HG03159 (cell line): ENCODE results near the gene RMDN3.

Experiments used
- ATAC-seq: cut with Tn5 transposase; IDR thresholded peaks from one replicate; pipeline ENCODE4 v1.9.1; 2021; ENCODE audit warnings: mild to moderate bottlenecking, moderate library complexity; ENCODE audit not compliant: unreplicated experiment

RMDN3 gene, protein sequence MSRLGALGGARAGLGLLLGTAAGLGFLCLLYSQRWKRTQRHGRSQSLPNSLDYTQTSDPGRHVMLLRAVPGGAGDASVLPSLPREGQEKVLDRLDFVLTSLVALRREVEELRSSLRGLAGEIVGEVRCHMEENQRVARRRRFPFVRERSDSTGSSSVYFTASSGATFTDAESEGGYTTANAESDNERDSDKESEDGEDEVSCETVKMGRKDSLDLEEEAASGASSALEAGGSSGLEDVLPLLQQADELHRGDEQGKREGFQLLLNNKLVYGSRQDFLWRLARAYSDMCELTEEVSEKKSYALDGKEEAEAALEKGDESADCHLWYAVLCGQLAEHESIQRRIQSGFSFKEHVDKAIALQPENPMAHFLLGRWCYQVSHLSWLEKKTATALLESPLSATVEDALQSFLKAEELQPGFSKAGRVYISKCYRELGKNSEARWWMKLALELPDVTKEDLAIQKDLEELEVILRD

DNA sequence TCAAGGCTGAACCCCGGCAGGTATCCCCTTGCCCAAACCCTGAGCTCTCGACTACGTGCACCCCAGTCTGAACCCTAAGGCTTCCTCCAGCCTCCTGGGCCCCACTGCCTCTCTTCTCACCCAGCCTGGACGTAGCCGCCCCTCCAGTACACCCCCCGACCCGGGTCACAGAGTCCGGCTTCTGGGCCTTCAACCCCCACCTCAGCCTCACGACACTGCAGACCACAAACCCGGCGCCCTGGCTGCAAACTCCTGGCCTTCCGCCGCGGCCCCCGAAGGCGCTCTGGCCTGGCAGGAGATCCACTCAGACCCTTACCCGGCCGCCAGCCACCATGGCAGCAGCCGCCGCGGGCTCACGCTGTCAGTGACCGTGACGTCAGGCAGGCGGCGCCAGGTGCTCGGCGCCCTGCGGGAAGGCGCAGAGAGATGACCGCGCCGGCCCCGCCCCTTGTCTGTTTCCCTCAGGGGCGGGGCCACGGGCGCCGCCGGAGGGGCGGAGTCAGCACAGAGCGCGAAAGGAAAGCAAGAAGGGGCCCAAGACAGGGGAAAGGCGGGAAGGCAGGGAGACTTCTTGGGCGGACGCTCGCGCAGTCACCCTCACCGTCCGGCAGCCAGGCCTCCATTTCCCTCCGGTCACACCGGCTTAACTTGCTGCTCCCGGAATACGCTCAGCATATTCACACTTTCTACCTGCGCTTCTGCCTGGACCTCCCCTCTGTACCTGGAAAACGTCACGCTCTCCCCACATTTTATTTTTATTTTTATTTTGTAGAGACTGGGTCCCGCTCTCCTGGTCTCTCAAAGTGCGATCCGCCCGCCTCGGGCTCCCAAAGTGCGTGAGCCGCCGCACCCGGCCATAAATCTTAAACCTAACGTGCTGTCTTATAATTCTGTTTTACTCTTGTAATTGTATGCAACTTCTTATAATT, at the start of gene RMDN3:
Gene RMDN3, minus strand, starts transcription at position 372 of the 929 bp plus-strand sequence. CDS start 471 bp downstream, outside the sequence.
- ATAC-seq: peak; percentile 84

DNA sequence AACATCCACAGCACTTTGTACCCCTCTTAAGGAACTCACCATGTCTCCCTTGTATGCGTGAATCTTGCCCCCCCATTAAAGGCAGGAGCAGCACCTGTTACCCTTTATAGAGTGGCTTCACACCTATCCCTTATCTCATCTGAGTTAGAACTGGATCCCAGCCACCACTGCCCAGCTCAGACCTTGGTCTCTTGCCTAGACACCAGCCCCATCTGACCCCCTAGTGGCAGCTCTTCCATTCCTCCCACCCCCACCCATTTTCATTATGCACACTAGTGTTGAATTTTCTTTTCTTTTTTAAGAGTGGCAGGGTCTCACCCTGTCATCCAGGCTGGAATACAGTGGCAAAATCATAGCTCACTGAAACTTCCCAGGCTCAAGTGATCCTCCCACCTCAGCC, 48.6 kb upstream of the RMDN3 start:
- no peak for ATAC-seq

DNA sequence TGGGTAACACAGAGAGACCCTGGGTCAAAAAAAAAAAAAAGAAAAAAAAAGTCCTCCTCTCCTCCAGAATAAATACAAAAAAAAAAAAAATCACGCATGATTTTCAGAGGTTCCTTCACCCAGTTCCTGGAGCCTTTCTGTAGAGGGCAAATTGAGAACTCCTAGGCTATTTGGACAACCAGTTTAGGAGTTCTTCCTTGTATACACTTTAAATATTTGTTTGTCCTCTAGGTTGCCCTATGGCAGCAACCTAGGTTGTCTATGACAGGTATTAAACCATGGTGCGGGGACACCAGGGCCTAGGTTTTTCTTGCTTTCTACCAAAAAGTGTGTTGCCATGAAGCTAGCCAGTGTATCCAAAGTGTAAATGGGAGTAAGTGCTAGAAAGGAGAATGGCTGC, 48.0 kb upstream of the RMDN3 start:
- ATAC-seq: no peak

DNA sequence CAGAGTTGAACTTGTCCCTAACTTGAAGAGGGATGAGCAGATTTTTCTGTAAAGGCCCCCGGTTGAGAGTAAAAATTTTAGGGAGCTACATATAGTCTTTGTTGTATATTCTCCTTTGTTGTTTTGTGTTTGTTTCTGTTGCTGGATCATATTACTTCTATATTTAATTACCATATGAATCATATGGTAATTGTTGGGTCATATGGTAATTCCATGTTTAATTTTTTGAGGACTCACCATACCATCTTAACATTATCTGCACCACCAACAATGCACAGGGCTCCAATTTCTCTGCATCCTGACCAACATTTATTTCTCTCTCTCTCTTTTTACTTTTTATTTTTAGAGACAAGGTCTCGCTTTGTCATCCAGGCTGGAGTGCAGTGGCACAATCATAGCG, 44.5 kb upstream of the RMDN3 start:
- ATAC-seq: no peak

DNA sequence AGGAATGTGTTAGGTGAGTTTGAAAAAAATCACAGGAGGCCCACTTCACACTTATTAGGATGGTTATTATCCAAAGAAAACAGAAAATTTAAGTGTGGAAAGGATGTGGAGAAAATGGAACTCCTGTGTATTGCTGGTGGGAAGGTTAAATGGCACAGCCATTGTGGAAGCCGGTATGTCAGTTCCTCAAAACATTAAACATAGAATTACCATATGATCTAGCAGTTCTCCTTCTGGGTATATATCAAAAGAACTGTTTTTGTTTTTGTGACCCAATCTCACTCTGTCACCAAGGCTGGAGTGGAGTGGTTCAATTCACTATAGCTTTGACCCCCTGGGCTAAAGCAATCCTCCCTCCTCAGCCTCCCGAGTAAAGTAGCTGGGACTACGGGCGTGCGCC, 41.5 kb upstream of the RMDN3 start:
- no peak for ATAC-seq

DNA sequence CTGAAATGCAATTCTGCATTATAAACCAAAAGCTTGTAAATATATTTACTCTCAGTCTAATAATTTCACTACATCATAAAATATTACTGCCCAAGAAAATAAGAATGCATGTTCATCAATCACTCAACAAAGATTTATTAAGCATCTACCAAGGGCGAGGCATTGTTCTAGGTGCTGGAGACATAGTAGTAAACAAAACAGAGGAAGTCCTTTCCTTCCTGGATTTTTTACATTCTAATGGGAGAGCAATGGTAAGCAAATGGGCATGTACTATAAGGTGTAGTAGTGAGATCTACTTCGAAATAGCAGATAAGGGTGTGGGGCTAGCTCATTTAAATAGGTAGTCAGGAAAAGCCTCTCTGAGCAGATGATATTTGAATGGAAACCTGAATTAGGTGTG, 41.0 kb upstream of the RMDN3 start:
- ATAC-seq: no peak

DNA sequence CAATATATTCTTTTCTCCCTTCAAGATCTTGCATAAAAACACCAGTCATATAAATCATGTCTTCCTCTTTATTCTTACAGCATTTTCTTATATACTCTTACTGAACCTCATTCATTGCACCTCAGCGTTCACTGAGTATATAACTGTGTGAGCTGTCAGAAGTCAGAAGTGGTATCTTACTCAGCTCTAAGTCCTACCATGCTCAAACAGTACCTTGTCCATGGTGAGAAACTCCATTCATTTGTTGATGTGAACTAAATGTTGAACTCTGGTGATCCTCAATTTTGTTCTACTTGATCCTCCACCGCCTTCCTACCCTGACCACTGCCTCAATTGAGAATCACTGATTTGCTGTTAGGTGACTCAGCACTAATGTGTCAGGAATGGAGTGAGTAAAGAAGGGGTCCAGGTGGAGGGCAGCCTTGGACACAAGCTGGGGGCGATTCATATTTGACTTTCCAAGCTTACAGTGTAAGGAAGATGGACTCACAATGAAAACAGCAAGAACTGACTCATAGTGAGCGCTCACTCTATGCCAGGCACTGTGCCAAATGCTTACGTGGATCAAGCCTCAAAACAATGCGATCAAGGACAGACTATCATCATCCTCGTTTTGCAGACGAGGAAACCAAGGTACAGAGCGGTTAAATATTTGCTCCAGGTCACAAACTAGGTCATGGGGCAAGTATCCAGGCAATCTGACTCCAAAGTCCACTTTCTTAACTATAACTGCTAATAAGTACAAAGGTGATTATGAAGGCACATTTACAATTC, 38.3 kb upstream of the RMDN3 start:
- no peak for ATAC-seq

DNA sequence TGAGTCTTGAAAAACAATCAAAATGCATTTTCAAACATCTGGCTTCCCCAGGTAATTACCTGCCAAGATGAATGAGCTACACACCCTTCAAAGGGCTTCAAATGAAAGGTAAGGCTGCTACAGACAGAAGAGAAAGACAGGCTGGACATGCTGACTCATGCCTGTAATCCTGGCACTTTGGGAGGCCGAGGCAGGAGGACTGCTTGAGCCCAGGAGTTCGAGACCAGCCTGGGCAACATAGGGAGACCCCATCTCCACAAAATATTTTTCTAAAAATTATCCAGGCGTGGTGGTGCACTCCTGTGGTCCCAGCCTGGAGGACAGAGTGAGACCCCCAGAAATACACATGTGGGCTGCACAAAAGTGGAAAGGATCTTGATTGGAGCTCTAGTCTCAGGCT, 37.3 kb upstream of the RMDN3 start:
- no peak for ATAC-seq

DNA sequence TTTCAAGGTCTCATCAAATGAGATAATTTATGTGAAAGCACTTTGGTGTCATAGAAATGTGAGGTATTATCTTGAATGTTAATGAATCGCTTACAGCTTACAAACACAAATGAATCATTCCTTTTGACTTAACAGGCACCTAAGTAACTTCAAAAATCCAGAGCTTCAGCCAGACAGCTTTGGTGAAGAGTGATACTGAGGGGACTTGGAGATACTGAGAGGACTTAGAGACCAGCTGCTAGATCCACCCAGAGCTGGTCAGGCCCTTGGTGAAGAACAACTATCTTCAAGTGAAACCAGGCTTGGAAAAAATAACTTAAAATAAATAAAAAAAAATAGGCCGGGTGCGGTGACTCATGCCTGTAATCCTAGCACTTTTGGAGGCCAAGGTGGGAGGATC, 35.7 kb upstream of the RMDN3 start:
- no peak for ATAC-seq

DNA sequence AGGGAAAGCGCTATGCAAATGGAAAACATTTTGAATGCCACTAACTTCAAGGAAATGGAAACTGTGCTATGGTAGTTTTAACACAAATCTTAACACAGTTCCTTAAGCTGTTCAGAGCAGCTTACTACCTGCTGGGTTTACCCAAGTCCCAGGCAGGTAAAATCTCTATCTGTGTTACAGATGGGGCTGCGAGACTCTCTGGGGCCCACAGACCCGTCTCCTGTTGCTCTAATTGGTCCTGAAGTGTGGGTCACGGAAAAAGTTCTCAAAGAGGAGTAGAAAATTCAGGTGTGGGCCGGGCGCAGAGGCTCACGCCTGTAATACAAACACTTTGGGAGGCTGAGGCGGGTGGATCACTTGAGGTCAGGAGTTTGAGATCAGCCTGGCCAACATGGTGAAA, 34.9 kb upstream of the RMDN3 start:
- no peak for ATAC-seq

DNA sequence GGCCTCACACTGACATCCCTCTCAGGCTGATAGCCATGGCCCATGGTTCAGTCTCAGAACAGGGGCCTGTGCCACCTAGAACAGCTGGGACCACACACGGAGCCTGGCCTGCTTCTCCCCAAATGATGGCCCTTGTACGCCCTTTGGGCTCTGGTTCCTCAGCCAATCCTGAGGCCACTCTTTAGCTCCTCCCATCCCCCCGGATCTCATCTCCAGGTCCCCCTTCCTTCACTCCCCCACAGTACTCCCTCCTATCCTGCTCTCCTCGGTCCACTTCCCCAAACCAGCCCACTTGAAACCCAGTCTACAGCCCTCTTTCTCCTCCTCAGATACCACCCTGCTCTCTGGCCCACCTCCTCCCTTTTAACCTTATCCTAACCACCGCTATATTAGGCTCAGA, 34.1 kb upstream of the RMDN3 start:
- no peak for ATAC-seq

DNA sequence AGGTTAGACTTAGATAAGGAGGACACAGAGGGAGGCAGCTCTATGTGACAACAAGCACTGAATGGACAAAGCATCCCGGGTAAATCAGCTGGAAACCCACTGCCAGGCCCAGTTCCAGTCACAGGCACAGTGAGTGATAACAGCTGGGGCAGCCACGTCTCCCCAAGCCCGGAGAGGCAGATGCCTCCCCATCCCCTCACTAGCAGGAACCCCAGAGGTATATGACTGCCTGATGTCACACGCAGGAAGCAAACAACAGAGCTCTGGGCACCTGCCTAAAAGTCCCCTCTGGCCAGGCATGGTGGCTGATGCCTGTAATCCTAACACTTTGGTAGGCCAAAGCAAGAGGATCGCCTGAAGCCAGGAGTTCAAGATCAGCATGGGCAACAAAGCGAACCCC, 32.9 kb upstream of the RMDN3 start:
- no peak for ATAC-seq

DNA sequence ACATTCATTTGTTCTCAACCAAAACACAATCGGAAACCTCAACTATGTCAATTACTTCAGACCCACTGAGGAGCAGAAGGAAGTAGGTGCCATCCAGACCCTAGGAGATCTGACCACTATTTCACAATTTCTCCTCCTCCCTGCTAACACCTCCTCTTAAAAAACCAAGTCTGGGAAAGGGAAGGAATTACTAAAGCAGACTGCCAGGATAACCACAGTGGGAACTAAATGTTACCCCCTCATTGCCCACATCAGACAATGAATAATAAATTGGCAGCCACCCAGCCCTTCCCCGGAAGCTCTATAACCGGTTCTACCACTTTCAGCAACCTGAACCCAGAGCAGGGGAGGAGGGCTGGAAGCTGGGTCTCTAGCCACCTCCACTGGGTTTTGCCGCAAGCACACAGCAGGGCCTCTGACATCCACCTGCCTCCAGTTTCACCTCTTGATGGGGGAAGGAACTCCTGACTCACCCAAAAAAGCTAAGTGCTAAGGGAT, 32.3 kb upstream of the RMDN3 start:
- ATAC-seq: no peak

DNA sequence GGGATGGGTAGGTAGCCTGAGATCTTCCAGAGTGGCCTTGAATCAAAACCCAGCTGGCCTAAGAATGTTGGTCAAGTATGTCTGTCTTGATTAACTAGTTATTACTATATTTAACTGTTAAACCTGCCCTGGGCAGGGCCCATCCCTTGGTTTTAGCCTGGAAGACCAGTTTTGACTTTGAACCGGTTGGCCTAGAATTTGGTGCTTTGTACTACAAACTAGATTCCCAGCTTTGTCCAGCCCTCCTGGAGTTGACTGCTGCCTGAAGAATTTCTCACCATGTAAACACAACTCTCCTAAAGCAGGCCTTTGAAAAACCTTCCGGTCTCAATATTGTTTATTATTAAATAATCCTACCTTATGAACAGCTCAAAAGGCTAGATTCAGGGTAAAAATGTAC, 30.8 kb upstream of the RMDN3 start:
- ATAC-seq: no peak

DNA sequence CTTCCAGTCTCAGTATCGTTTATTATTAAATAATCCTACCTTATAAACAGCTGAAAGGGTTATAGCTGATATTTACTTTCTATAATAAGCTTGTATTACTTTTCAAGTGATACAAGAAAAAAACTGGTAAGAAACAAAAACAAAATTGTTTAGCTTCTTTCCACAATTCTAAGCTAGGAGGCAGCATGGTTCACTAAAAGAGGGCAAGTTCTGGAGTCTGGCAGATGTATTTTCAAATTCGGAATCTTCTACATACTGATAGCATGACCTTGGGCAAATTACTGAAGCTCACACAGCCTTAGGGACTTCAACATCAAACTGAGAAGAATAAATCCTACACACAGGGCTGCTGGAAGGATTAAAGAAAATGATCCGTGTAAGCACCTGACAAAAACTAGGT, 30.1 kb upstream of the RMDN3 start:
- ATAC-seq: no peak

DNA sequence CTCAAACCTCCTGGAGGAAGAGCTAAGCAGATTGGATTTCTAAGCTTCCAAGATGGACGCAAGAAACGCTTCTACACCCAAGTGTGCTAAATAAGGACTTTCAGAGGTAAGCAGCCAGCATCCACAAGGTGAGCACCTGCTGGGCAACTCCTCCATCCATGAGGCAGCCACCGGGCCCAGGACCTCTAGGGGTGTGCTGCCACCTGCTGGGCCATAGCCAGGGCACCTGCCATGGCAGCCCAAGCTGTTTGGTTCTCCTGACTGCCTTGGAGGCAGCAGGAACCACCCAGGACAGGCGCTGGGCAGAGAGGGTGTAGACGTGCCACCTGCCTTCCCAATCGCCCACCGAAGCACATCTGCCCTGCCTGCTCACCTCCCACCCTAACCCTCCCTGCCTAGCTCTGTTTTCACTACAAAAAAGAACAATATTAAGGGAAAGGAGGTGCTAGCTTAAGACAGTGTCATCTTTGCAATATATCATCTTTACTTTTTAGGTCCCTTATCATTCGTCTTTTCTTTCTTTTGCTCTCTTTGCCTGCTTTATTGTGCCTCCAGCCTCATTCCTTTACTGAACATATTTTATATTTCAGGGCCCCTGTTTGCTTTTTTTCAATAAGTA, 27.7 kb upstream of the RMDN3 start:
- no peak for ATAC-seq

DNA sequence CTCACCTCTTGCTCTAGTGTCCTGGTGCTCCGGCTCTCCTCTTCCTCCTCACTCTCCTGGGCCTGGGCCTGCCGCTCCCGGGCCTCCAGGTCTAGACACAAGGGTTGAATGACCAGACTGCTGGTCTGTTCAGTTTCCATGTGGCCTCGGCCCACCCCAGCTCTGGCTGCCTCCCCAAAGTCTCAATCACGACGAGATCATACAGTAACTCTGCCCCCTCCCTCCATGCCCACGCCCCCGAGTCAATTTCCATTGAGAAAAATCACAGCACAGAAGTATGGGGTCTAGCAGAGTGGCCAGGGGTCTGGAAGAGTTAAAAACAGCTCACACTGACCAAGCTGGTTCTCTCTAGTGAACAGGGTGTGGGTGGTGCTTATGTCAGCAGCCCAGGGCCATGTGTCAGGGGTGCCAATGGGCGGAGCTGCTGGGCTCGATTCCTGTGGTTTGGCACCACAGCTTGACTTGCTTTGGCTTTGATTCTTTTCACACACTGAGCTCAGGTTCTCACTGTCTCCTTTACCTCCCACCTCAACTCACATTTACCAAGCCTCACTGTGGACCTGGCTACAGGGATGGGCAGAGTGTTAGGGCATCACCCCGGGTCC, 21.6 kb upstream of the RMDN3 start:
- no peak for ATAC-seq

DNA sequence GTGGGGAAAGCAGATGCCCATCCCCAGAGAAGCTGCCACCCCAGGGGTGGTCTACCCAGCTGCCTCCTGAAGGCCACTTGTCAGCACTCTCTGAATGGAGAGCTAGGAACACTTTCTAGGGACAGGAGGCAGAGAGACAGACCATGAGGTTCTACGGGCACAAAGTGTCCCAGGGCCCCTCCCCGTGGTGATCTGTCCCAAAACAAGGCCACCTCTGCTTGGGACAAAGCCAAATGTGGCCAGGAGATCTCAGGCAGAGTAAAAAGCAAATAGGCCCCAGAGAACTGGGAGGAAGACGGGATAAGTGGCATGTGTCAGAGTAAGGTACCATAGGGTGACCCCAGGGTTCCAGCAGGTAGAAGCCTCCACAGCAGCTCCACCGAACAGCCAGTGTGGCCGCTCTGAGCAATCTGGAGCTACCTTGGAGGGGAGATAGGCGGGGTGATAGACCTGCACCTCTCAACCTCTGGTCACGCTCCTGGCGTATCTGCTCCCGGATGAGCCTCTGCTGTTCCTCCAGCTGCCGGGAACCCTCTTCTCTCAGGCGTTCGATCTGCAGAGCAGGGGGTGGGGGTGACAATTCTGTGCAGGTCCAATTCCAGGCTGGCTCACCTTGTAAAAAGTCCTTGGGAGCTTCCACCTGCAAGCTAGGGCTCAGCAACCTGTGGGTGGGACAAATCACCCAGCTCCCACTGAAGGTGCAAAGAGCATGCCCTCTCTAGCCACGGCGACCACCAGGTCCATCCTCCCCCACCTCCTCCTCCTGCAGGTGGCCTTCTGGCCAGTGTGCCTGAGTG, 20.9 kb upstream of the RMDN3 start:
- ATAC-seq: no peak

DNA sequence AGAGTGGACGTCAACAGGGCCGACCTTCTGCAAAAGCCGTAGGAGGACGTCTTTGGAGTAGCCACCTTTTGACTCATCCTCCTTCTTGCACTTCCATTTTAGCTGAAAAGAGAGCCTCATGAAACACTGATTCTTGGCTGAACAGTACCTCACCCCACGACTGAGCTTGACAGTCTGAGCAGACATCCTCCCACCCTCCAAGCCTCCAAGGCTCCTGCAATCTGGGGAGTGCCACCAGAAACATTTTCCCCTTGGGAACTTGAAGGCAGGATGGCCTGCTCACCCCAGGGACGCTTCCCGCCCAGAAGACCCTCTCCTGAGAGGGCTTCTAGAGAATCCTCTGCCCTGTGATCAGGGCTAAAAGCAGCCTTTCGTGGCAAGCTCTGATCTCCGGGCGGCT, 20.0 kb upstream of the RMDN3 start:
- ATAC-seq: no peak
